Measurements from ENCODE around the gene CADM1.

The CADM1 gene

DNA sequence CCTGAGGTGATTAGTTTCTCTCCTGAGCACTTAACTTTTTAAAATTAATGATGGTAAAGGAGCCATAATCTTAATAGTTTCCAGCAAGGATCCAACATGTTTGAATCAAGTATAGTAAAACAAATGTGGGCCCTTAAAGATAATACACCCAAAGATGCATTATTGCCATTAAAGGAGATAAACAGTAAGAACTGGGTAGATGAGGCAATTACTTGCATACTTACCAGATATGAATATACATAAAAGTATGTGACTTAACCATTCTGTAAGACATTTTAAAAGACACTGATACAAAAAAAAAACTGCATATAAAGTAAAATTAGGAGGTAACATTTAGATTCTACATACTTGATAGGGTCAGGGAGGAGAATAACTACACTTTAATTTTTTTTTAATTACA lies 48.2 kb downstream of the CADM1 start:
- no peaks in the 10 kb centered on the region for H3K4me1 ChIP-seq (ENCODE audit: control insufficient read depth in 1 of 2, insufficient read depth in 2 of 2, low read length in 2 of 2)
- H3K27ac ChIP-seq (ENCODE audit: low read length), result no peak overlapping the region
- H3K9me3 ChIP-seq (ENCODE audit: control insufficient read depth in 1 of 2, low read length in 2 of 2), result no peaks in the 10 kb centered on the region
- H3K4me3 ChIP-seq (ENCODE audit: low read depth in 1 of 2, low read length in 2 of 2), result no peak overlapping the region
- no peaks in the 10 kb centered on the region for H3K36me3 ChIP-seq (ENCODE audit: control insufficient read depth in 1 of 2, insufficient read depth in 2 of 2, low read length in 2 of 2)
- H3K27me3 ChIP-seq (ENCODE audit: low read depth, low read length), result no peaks in the 10 kb centered on the region

DNA sequence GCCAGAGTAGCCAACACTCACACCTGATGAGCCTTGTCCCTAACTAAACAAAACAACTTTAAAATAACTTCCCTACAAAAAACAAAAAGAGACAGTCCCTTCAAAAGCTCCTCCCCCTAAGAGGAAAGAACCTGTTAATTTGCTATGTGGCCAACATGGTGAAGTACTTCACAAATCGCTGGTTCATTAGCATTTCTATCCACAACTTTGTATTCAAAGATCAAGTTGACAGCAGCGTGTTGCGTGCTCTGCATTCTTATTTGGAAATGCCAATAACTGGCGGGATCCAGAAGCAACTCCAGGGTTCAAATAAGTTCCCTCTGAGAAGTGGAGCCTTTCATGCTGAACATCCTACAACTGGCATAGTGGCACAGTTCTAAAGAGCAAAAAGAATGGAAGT lies 48.6 kb downstream of the CADM1 start:
- Histone ChIP-seq H3K9me3 (ENCODE audit: control insufficient read depth in 1 of 2, low read length in 2 of 2) (no peaks in the 10 kb centered on the region), H3K4me1 (ENCODE audit: control insufficient read depth in 1 of 2, insufficient read depth in 2 of 2, low read length in 2 of 2) (no peaks in the 10 kb centered on the region), H3K27me3 (ENCODE audit: low read depth, low read length) (no peaks in the 10 kb centered on the region), H3K4me3 (ENCODE audit: low read depth in 1 of 2, low read length in 2 of 2) (no peak overlapping the region), H3K27ac (ENCODE audit: low read length) (no peak overlapping the region), H3K36me3 (ENCODE audit: control insufficient read depth in 1 of 2, insufficient read depth in 2 of 2, low read length in 2 of 2) (no peaks in the 10 kb centered on the region)

DNA sequence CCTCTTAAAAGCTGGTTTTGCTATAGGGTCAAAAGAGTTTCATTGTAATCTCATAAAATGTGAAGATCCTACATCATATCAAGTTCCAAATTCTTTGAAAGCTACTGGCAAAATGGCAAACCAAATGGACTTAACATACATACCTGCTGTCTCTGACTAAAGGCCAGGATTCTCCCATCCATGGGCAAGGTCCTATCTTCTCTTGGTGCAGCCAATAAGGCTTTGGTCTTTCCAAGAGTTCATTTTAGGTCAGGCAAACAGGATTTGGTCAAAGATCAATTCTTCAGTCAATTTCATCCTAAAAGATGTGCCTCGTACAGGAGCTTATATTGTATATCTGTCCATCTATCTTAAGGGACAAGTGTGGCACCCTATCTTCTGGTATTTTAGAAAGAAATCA lies 49.7 kb downstream of the CADM1 start:
- H3K27me3 ChIP-seq (ENCODE audit: low read depth, low read length), result no peaks in the 10 kb centered on the region
- no peak overlapping the region for H3K4me3 ChIP-seq (ENCODE audit: low read depth in 1 of 2, low read length in 2 of 2)
- H3K4me1 ChIP-seq (ENCODE audit: control insufficient read depth in 1 of 2, insufficient read depth in 2 of 2, low read length in 2 of 2), result no peaks in the 10 kb centered on the region
- H3K9me3 ChIP-seq (ENCODE audit: control insufficient read depth in 1 of 2, low read length in 2 of 2), result no peaks in the 10 kb centered on the region
- H3K27ac ChIP-seq (ENCODE audit: low read length), result no peak overlapping the region
- H3K36me3 ChIP-seq (ENCODE audit: control insufficient read depth in 1 of 2, insufficient read depth in 2 of 2, low read length in 2 of 2), result no peaks in the 10 kb centered on the region

DNA sequence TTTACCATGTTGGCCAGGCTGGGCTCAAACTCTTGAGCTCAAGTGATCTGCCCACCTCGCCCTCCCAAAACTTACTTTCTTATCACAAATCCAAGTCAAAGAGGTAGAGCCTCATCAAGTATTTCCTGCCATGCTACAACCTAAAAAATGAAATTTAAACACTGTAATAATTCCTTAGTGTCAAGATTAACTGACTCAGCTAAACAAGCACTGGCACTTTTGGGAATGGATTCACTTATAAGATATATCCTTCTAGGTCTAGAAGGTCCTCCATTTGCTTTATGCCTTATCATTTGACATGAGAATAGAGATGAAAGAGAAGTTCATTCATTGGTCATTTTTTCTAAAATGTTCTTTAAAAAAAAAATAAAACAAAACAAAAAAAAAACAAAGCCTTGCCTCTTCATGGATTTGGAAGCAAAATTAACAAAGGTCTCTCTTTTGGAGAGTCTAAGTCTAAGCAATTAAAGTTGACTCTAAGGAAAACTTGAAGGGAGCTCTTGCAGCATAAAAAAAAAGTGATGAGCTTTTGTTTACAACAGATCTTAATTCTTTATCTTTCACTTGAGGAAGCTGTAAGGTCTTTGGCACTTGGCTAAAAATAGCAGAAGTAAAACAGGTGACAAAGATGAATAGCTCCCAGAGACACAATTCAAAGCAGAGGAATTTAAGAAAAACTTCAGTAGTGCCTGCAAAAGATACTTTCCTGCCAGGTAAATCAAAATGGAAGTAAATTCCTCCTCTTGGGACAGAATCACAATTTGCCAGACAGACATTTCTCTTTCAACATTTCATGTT lies 50.3 kb downstream of the CADM1 start:
- H3K4me3 ChIP-seq (ENCODE audit: low read depth in 1 of 2, low read length in 2 of 2), result no peak overlapping the region
- no peak overlapping the region for H3K27ac ChIP-seq (ENCODE audit: low read length)
- H3K27me3 ChIP-seq (ENCODE audit: low read depth, low read length), result no peaks in the 10 kb centered on the region
- no peaks in the 10 kb centered on the region for H3K4me1 ChIP-seq (ENCODE audit: control insufficient read depth in 1 of 2, insufficient read depth in 2 of 2, low read length in 2 of 2)
- H3K36me3 ChIP-seq (ENCODE audit: control insufficient read depth in 1 of 2, insufficient read depth in 2 of 2, low read length in 2 of 2), result no peaks in the 10 kb centered on the region
- no peaks in the 10 kb centered on the region for H3K9me3 ChIP-seq (ENCODE audit: control insufficient read depth in 1 of 2, low read length in 2 of 2)

DNA sequence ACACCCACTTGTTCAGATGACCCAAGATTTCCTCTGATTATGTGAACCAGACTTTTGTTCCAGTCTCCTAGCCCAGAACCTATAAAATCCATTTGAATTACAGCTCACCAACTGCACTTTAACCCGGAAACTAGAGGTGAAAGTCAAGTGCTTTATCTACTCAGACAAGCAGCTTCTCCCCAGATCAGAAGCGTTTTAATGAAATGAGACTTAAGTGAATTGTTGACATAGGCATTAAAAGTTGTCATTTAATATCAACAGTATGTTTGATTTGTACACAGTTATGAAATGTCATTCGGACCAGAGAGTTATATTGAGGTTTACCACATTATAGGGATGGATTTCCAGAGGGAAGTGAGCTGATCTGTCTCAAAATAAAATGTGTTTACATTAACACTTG lies 52.0 kb downstream of the CADM1 start:
- Histone ChIP-seq H3K27ac (ENCODE audit: low read length) (no peak overlapping the region), H3K27me3 (ENCODE audit: low read depth, low read length) (no peaks in the 10 kb centered on the region), H3K36me3 (ENCODE audit: control insufficient read depth in 1 of 2, insufficient read depth in 2 of 2, low read length in 2 of 2) (no peaks in the 10 kb centered on the region), H3K9me3 (ENCODE audit: control insufficient read depth in 1 of 2, low read length in 2 of 2) (peaks cover 8 to 9% of the 10 kb centered on the region in 2 donors), H3K4me1 (ENCODE audit: control insufficient read depth in 1 of 2, insufficient read depth in 2 of 2, low read length in 2 of 2) (no peaks in the 10 kb centered on the region), H3K4me3 (ENCODE audit: low read depth in 1 of 2, low read length in 2 of 2) (no peak overlapping the region)

DNA sequence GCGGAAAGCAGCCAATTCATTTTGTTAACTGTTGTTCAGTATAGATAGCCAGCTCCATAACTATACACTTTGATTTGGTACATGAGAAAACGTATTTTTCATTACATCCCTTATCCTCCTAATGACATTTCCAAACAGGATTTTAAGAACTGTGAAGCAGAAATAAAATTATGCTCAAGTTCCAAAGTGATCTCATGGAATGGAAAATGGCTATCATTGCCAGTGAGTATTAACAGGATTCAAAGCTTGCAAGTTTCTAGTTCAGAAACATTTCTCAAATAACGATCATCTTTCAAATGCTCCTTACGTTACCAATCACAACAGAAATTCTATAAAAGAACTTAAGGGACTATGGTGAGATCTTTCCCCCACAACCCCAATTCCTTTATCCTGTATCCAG lies 53.7 kb downstream of the CADM1 start:
- Histone ChIP-seq H3K4me3 (ENCODE audit: low read depth in 1 of 2, low read length in 2 of 2) (no peak overlapping the region), H3K27me3 (ENCODE audit: low read depth, low read length) (no peaks in the 10 kb centered on the region), H3K27ac (ENCODE audit: low read length) (no peak overlapping the region), H3K4me1 (ENCODE audit: control insufficient read depth in 1 of 2, insufficient read depth in 2 of 2, low read length in 2 of 2) (no peaks in the 10 kb centered on the region), H3K9me3 (ENCODE audit: control insufficient read depth in 1 of 2, low read length in 2 of 2) (peaks cover 8 to 16% of the 10 kb centered on the region in 2 donors), H3K36me3 (ENCODE audit: control insufficient read depth in 1 of 2, insufficient read depth in 2 of 2, low read length in 2 of 2) (no peaks in the 10 kb centered on the region)

DNA sequence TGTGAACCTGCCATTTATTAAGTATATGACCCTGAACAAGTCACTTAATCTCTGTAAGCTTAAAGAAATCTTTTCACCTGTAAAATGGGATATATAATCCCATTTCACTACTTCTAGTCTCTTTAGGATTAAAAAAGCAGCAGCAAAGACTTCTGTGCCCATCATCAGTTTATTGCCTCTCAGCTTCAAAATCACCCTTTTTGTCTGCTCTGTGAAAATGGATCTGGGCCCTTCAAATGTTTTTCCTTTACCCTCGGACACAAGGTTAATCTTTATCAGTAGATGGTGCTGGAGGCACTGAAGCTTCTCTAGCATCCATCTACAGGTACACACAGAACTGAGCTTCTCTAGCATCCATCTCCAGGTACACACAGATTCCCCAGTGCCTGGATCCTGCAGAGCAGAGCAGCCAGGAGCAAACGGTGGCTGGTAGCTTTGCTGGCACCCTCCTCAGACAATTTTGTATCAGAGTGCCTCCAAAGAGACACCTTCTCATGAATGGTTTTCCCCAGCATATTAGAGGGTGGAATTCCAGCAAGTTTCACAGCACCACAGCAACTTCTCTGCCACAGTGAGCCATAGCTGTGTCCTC lies 56.8 kb downstream of the CADM1 start:
- Histone ChIP-seq H3K9me3 (ENCODE audit: control insufficient read depth in 1 of 2, low read length in 2 of 2) (peaks cover 8 to 16% of the 10 kb centered on the region in 2 donors), H3K27me3 (ENCODE audit: low read depth, low read length) (no peaks in the 10 kb centered on the region), H3K27ac (ENCODE audit: low read length) (no peak overlapping the region), H3K4me3 (ENCODE audit: low read depth in 1 of 2, low read length in 2 of 2) (no peak overlapping the region), H3K4me1 (ENCODE audit: control insufficient read depth in 1 of 2, insufficient read depth in 2 of 2, low read length in 2 of 2) (no peaks in the 10 kb centered on the region), H3K36me3 (ENCODE audit: control insufficient read depth in 1 of 2, insufficient read depth in 2 of 2, low read length in 2 of 2) (no peaks in the 10 kb centered on the region)

DNA sequence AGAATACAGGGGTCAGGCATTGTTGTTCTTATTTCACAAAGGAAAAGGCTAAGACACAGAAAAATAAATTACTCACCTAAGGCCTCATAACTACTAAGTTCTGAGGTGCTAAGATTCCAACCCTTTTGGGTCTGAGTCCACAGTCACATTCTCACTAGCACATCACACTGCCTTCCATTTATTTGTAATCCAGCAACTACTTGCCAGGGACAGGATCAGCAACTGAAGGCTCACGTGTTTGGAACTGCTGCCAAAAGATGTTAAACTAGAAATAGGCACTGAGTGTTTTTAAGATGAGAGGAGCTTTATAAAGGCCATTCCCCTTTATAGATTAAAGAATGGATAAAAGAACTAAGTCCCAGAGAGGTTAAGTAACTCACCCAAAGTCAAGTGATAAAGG lies 58.0 kb downstream of the CADM1 start:
- H3K27me3 ChIP-seq (ENCODE audit: low read depth, low read length), result no peaks in the 10 kb centered on the region
- H3K4me1 ChIP-seq (ENCODE audit: control insufficient read depth in 1 of 2, insufficient read depth in 2 of 2, low read length in 2 of 2), result no peaks in the 10 kb centered on the region
- no peak overlapping the region for H3K27ac ChIP-seq (ENCODE audit: low read length)
- no peaks in the 10 kb centered on the region for H3K36me3 ChIP-seq (ENCODE audit: control insufficient read depth in 1 of 2, insufficient read depth in 2 of 2, low read length in 2 of 2)
- peaks cover 8 to 16% of the 10 kb centered on the region in 2 donors for H3K9me3 ChIP-seq (ENCODE audit: control insufficient read depth in 1 of 2, low read length in 2 of 2)
- H3K4me3 ChIP-seq (ENCODE audit: low read depth in 1 of 2, low read length in 2 of 2), result no peak overlapping the region

DNA sequence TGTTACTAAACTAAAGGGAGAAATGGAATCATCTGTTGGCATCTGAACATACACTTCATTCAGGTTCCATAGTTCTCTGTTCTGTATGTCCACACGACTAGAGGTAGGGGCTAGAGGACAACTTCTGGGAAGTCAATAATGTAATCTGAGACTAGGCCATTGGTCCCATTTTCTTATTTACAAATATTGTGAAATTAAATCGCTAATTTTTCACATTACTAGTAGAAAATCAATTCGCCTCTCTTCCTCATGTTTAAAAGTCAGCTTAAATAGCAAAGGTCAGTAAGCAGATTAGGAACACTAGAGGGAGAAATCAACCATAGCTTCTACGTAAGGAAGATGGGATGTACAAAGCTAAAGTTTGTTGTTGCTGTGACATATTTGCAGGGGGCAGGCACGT lies 59.7 kb downstream of the CADM1 start:
- no peaks in the 10 kb centered on the region for H3K4me1 ChIP-seq (ENCODE audit: control insufficient read depth in 1 of 2, insufficient read depth in 2 of 2, low read length in 2 of 2)
- no peak overlapping the region for H3K27ac ChIP-seq (ENCODE audit: low read length)
- H3K27me3 ChIP-seq (ENCODE audit: low read depth, low read length), result no peaks in the 10 kb centered on the region
- H3K9me3 ChIP-seq (ENCODE audit: control insufficient read depth in 1 of 2, low read length in 2 of 2), result peaks cover 8 to 16% of the 10 kb centered on the region in 2 donors
- H3K36me3 ChIP-seq (ENCODE audit: control insufficient read depth in 1 of 2, insufficient read depth in 2 of 2, low read length in 2 of 2), result no peaks in the 10 kb centered on the region
- no peak overlapping the region for H3K4me3 ChIP-seq (ENCODE audit: low read depth in 1 of 2, low read length in 2 of 2)

DNA sequence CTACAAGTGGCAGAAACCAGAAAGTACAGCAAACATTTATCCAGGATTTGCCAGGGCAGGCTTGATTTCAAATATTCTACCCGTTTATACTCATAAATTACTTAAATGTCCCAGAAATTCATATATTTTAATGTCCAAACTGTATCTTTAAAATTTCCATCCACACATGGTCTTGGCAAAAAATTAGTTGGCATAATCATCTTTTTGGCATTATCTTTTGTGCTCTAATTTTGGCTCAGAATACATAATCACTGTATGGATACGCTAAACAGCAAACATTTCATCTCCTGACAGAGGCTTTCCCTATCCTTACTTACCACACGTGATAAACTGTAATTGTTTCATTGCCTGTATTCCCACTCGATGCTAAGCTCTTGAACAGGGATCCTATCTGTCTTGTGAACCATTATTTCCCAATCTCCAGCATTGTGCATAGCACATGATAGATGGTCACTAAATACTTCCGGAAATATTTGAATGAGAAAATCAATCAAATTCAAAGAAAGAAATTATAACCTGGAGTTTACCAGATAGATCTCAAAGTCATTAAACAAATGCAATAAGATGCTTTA lies 64.2 kb downstream of the CADM1 start:
- Histone ChIP-seq H3K9me3 (ENCODE audit: control insufficient read depth in 1 of 2, low read length in 2 of 2) (no peaks in the 10 kb centered on the region), H3K27ac (ENCODE audit: low read length) (no peak overlapping the region), H3K4me3 (ENCODE audit: low read depth in 1 of 2, low read length in 2 of 2) (no peak overlapping the region), H3K4me1 (ENCODE audit: control insufficient read depth in 1 of 2, insufficient read depth in 2 of 2, low read length in 2 of 2) (no peaks in the 10 kb centered on the region), H3K27me3 (ENCODE audit: low read depth, low read length) (no peaks in the 10 kb centered on the region), H3K36me3 (ENCODE audit: control insufficient read depth in 1 of 2, insufficient read depth in 2 of 2, low read length in 2 of 2) (no peaks in the 10 kb centered on the region)

DNA sequence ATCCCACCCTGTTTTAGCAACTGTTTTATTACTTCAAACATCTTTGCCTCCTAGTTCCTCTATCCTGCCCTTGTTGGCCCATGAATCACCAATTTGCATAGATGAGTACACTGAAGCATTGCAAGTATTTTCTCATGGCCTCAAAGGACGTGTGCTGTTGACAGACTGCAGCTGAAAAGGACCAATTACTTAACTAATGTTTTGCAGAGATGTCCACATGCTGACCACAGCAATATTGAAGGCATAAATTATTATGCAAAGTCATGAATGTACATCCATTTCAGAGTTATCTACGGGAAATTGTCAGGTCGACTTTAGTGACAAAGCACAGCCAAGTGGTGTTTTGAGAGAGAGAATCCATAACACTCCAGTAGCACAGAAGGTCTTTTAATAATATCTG lies 64.8 kb downstream of the CADM1 start:
- no peak overlapping the region for H3K27ac ChIP-seq (ENCODE audit: low read length)
- no peaks in the 10 kb centered on the region for H3K36me3 ChIP-seq (ENCODE audit: control insufficient read depth in 1 of 2, insufficient read depth in 2 of 2, low read length in 2 of 2)
- no peak overlapping the region for H3K4me3 ChIP-seq (ENCODE audit: low read depth in 1 of 2, low read length in 2 of 2)
- H3K9me3 ChIP-seq (ENCODE audit: control insufficient read depth in 1 of 2, low read length in 2 of 2), result no peaks in the 10 kb centered on the region
- no peaks in the 10 kb centered on the region for H3K27me3 ChIP-seq (ENCODE audit: low read depth, low read length)
- H3K4me1 ChIP-seq (ENCODE audit: control insufficient read depth in 1 of 2, insufficient read depth in 2 of 2, low read length in 2 of 2), result no peaks in the 10 kb centered on the region

Data from muscle layer of duodenum (tissue), 2 donors.